GM18519 (cell line): ENCODE data around the gene CNN2.

Experiments used
- ATAC-seq: cut with Tn5 transposase; IDR thresholded peaks from one replicate; pipeline ENCODE4 v1.9.1; 2021; ENCODE audit warnings: mild to moderate bottlenecking, moderate library complexity; ENCODE audit not compliant: unreplicated experiment, low FRiP score

CNN2 gene

DNA sequence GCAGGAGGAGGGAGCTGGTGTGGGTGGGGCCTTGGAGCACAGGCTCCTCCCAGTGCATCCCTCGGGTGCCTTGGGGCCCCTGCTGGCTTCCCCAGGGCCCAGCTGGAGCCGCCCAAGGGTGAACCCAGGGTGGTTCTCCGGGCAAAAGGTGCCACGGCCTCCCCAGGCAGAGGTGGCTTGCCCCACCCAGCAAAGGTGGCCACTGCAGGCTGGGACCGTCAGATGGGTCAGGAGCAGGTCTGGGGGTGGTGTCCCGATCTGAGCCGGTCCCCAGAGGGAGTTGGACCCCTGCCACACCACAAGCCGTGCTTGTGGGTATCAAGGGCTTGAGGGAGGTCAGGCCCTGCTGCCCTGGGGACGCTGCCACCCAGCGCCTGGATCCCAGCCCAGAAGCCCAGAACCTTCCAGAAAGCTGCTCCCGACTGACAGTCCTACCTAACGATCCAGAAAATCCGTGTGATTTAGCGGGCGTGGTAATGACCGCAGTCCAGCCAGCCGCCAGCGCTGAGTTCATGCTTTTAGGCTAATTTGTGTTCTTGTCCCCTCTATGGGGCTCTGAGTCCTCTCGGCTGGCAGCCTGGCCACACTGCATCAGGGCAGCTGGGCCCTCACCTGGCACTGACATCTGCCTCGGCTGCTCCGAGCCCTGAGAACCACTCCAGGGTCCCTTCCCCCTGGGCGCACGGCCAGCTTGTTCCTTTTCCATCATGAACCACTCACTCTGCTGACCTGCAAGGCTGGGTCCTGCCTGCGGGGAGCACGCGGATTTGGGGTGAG is 31.2 kb upstream of the CNN2 start:
- ATAC-seq = no peak

DNA sequence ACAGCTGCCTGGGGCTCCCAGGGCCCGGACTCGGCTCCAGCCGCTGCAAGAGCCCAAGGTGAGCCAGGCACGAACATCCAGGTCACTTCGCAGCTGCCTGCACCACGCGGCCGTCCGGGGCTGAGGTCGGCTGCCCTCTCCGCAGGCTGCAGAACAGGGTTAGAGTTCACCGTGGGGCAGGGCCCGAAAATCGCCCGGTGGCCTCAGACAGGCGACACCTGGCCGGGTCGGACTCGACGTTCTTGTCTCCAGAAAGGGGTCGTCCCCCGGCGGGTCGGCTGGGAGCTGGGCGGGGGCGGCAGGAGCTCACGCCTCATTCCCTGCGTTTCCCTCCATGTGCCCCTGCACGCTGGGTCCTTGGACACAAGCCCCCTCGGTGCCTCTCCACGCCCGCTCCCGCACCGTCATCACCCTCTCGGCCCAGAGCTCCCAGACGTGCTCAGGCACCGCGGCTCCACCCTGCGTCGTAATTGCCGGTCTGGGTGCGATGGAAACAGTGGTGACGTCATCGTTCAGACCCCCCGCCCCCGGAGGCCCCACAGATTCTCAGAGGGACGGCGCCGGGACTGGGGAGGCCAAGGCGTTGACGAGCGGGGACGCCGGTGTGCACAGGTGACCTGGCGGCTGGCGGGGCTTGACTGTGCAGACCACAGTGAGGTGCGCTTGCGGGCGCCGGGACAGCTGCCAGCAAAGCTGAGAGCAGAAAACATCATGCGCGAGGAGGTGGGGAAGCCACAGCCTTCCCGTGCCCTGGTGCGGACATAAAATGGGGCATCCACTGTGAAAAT is 30.2 kb upstream of the CNN2 start:
- no peak for ATAC-seq

DNA sequence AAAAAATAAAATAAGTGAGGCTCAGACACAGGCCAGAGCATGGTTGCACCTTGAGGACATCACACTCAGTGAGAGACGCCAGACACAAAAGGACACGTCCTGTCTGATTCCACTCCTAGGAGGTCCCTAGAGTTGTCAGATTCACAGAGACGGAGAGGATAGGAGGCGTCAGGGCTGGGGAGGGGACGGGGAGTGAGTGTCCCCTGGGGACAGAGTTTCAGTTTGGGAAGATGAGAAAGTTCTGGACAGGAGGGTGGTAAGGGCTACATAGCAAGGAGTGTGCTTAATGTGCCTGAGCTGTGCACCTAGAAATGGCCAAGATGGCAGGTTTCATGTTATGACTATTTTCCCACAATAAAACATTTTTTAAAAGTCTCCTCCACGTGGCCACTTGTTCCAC is 28.3 kb upstream of the CNN2 start:
- ATAC-seq = no peak

DNA sequence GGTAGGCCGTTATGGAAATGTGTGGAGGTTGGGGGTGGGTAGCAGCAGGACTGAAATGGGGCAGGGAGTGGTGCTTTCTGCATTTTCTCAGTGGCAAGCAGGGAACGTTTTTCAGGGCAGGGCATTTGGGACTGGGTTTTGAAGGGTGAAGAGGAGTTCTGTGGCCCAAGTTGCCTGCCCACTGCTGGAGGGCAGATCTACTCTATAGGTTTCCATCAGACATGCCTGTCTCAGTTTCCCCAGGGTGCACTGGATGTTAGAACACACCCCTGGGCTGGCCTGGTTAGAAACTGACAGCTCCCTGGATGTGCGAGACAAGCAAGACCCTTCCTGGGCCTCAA is 27.1 kb upstream of the CNN2 start:
- no peak for ATAC-seq

DNA sequence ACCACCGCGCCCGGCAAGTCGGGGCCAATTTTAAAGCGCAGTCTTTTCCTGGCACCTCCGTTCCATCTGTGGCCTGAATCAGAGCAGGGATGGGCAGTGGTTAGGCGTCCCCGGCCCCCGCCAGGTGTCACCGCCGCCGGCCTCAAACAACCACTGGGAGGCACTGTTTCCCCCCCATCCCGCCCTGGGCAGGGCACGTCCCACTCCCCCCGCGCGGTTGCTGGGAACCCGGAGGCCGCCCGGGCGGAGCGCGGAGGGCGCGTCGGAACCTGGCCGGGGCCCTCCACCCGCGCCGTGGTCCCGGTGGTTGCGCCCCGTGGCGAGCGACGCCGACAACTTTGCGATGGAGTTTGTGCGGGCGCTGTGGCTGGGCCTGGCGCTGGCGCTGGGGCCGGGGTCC is 26.3 kb upstream of the CNN2 start, which contains the start of gene GRIN3B:
Gene GRIN3B, plus strand, starts transcription at position 325 of the 400 bp plus-strand sequence. Its CDS starts 19 bp downstream, at position 344.
- no peak for ATAC-seq

DNA sequence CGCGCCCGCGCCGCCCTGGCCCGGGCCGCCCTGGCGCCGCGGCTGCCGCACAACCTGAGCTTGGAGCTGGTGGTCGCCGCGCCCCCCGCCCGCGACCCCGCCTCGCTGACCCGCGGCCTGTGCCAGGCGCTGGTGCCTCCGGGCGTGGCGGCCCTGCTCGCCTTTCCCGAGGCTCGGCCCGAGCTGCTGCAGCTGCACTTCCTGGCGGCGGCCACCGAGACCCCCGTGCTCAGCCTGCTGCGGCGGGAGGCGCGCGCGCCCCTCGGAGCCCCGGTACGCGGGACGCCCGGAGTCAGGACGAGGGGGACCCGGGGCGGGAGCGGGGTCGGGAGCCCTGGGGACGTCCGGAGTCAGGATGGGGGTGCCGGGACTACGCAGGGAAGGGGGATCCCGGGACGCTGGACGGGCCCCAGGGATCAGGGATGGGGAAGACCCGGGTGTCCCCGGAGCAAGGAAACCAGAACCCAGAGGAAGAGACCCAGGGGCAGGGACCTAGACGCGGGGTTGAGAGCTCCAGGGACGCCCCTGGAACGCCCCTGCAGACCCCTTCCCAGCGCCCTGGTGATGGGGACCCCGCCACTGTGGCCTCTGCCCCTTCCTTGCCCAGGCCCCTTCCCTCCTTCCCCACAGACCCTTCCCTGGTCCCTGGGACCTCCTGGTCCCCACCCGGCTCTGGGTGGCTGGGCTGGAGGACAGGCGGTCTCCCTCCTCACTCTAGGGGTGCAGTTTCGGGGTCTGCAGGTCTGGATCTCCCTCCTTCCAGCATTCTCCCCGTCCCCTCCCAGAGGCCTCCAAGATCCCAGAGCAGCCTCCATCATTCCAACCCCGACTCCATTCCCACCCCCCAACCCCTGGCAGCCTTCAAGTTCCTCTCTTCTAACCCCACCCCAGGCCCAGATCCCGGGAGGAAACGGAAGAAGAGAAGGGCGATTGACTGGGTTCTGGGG is 25.5 kb upstream of the CNN2 start:
- ATAC-seq = no peak

DNA sequence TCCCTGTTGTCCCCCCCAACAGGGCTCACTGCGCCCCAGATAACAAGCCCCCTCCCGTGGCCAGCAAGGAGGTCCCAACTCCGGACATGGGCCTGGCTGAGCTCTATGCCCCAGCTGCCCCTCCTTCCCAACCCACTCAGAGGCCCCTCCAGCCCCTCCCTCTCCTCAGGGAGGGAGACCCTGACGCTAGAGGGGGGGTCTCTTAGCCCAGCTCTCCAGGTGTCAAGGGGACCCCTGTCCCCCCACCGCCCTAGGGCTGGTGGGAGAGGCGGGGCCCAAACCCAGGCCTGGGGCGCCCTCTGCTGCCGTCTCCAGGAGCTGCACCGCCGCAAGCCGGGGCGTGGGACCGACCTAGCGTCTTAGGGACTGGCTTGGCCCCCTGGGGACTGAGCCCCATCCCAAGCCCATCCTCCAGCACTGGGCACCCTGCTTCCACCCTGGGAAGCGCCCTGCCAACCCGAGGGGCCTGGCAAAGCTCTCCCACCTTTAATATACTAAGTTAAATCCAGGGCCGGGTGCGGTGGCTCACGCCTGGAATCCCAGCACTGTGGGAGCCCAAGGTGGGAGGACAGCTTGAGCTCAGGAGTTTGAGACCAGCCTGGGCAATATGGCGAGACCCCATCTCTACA is 24.8 kb upstream of the CNN2 start:
- no peak for ATAC-seq

DNA sequence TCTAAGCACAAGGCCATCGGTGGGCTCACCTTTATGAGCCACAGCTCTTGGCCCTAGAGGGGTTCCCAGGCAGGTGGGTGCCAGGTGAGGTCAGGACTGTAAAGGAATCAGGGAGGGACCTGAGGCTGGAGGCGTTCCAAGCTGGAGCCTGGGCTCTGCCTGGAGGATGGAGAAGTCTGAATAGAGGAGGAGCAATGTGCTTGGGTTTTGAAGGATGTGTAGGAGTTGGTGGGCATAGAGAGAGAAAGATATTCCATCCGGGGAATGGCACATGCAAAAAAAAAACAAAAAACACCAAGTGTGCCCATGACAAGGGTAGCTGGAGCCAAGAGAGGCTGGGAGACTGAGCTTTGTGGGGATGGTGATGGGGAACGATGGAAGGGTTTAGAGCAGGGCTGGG is 23.8 kb upstream of the CNN2 start:
- ATAC-seq = no peak

DNA sequence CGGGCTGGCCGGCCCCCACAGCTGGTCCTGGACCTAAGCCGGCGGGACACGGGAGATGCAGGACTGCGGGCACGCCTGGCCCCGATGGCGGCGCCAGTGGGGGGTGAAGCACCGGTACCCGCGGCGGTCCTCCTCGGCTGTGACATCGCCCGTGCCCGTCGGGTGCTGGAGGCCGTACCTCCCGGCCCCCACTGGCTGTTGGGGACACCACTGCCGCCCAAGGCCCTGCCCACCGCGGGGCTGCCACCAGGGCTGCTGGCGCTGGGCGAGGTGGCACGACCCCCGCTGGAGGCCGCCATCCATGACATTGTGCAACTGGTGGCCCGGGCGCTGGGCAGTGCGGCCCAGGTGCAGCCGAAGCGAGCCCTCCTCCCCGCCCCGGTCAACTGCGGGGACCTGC is 23.1 kb upstream of the CNN2 start:
- ATAC-seq = no peak

DNA sequence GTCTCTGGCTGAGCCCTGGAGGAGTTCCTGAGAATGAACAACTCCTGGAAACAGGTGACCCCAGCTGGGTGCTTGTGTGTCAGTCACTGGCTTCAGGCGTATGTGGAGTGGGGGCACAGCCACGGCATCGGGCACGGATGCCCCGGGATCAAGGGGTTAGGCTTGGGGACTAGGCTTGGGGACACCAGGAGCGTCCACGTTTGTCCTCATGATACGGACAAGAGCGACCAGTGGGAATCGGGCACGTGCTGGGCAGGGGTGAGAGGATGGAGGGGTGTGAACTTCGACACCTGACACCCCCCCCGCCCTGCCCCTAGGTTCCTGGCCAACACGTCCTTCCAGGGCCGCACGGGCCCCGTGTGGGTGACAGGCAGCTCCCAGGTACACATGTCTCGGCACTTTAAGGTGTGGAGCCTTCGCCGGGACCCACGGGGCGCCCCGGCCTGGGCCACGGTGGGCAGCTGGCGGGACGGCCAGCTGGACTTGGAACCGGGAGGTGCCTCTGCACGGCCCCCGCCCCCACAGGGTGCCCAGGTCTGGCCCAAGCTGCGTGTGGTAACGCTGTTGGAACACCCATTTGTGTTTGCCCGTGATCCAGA is 22.1 kb upstream of the CNN2 start:
- ATAC-seq = no peak

DNA sequence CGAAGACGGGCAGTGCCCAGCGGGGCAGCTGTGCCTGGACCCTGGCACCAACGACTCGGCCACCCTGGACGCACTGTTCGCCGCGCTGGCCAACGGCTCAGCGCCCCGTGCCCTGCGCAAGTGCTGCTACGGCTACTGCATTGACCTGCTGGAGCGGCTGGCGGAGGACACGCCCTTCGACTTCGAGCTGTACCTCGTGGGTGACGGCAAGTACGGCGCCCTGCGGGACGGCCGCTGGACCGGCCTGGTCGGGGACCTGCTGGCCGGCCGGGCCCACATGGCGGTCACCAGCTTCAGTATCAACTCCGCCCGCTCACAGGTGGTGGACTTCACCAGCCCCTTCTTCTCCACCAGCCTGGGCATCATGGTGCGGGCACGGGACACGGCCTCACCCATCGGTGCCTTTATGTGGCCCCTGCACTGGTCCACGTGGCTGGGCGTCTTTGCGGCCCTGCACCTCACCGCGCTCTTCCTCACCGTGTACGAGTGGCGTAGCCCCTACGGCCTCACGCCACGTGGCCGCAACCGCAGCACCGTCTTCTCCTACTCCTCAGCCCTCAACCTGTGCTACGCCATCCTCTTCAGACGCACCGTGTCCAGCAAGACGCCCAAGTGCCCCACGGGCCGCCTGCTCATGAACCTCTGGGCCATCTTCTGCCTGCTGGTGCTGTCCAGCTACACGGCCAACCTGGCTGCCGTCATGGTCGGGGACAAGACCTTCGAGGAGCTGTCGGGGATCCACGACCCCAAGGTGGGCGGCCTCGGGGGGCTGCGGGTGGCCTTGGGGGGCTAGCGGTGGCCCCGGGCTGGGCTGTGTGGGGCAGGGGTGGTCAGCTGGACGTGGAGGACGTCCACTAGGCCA is 21.4 kb upstream of the CNN2 start:
- no peak for ATAC-seq

DNA sequence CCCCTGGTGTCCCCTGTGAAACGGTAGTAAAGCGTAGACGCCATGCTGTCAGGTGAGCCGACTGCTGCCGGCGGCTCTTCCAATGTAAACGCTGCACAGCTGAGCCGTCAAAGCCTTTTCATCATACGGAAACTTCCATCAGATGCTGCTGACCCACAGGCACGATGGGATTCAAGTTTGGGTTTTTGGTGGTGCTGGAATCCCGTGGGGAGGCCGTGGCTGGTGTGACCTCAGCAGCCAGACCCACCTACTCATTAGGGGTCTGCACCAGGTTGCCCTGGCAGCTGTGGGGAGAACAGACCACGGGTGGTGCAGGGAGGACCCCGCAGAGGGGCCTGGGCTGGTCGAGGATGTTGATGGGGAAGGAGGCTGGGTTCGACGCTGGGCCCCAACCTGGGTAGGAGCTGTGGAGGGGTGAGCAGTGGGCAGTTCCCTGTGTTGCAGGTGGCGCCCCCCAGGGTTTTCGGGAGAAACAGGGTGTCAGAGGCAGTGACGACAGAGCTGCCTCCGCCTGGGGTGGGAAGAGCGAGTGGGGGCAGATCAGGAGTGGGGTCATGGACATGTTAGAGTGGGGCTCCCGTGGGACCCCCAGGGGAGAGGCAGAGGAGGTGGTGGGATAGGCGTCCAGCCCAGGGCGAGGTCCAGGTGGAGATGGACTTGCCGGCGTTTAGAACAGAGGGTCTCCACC is 19.6 kb upstream of the CNN2 start:
- ATAC-seq = no peak

DNA sequence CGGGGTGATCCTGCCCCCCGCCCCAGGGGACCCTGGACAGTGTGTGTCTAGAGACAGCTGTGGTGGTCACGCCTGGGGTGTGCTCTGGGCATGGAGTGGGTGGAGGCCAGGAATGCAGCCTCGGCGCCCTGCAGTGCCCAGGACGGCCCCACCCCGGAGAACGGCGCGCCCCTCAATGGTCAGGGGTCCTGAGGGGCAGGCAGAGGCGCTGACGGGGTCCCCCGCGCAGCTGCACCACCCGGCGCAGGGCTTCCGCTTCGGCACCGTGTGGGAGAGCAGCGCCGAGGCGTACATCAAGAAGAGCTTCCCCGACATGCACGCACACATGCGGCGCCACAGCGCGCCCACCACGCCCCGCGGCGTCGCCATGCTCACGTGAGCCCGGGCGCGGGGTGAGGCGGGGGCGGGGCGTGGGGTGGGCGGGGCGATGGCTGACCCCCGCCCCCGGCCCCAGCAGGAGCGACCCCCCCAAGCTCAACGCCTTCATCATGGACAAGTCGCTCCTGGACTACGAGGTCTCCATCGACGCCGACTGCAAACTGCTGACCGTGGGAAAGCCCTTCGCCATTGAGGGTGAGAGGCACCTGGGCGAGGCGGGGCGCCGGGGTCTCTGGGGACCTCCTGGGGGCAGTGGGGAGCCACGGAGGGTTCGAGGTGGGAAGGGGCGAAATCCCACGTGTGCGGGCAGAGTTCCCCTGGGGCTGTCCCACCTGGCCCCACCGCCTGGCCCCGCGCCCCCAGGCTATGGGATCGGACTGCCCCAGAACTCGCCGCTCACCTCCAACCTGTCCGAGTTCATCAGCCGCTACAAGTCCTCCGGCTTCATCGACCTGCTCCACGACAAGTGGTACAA is 18.8 kb upstream of the CNN2 start:
- ATAC-seq = no peak

DNA sequence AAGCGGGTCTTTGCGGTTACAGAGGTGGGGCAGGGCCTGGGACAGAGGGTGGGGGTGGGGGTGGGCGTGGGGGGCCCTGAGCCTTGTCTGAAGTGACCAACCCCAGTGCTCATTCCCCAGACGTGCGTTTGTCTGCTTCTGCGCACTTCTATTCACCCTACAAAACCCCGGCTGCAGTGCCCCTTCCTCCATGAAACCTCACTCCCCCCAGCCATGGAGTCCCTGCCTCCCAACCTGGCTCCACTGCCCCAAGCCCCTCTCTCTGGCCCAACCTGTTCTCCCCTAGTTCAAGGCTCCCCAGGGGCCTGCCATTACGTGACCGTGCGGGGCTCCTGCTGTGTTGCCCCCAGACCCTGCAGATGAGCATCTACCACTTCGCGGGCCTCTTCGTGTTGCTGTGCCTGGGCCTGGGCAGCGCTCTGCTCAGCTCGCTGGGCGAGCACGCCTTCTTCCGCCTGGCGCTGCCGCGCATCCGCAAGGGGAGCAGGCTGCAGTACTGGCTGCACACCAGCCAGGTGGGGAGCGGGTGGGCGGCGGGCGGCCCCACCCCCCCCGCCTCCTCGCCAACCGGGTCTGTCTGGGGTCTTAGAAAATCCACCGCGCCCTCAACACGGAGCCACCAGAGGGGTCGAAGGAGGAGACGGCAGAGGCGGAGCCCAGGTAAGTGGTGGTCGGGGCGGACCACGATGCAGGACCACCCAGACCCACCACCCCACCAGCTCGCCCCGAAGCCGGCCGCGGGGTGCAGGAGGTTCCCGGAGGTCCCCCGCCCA is 18.0 kb upstream of the CNN2 start:
- no peak for ATAC-seq

DNA sequence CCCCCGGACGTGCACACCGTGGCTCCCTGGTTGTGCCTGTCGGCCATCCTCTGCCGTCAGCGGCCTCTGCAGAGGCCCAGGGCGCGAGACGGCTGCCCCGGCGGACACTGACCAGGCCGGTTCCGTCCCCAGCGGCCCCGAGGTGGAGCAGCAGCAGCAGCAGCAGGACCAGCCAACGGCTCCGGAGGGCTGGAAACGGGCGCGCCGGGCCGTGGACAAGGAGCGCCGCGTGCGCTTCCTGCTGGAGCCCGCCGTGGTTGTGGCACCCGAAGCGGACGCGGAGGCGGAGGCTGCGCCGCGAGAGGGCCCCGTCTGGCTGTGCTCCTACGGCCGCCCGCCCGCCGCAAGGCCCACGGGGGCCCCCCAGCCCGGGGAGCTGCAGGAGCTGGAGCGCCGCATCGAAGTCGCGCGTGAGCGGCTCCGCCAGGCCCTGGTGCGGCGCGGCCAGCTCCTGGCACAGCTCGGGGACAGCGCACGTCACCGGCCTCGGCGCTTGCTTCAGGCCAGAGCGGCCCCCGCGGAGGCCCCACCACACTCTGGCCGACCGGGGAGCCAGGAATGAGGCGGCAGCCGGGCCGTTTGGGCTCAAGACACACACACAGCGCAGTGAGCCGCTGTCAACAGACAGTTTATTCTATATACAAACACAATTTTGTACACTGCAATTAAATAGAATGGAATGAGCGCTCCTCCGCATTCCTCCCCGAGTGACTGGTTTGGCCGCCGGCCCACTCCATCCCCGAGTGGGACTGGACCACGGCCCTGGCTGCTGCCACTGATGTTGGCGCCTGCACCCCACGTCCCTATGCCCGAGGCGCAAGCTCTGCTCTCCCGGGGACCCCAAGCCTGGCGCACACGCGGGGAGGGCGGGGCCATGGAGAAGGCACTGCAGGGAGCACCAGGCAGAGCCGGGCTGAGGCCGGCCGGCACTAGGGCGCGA is 17.1 kb upstream of the CNN2 start:
- no peak for ATAC-seq

DNA sequence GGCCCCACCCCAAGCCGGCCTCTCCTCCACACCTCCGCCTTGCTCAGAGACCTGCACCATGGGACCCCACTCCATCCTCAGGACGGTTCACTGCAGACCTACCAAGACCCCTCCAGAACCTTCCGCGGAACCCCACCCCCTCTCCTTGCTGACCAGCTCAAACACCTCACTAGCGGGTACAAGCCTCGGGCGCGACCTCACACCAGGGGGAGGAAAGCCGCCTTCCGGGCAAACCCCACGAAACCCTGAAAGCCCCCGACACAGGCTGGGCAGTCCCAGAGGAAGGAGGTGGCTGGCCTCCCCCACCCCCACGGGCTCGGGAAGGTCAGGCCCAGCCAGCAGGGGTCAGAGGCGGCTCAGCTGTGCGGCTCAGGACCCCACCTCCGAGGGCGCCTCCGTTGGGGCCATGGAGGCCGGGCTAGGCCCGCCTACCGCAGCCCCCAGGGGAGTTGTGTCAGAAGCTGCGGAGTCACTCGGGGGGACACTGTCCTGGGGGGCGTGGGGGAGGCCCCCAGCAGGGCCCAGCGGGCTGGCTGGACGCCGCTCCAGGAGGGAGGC is 16.3 kb upstream of the CNN2 start:
- no peak for ATAC-seq
